BLaER1 (cell line): Measurements from ENCODE around the gene ANAPC16.

Experiments
- H3K27ac ChIP-seq: shearing (Covaris generic); formaldehyde crosslinking; 2 replicates; pipeline ENCODE4 v1.8.1; 2022
- H3K27me3 ChIP-seq: shearing (Covaris generic); formaldehyde crosslinking; 2 replicates; pipeline ENCODE4 v1.8.1; 2022
- H3K36me3 ChIP-seq: shearing (Covaris generic); formaldehyde crosslinking; 2 replicates; pipeline ENCODE4 v1.8.1; 2022
- H3K4me1 ChIP-seq: shearing (Covaris generic); formaldehyde crosslinking; 2 replicates; pipeline ENCODE4 v1.8.1; 2022
- H3K4me2 ChIP-seq: shearing (Covaris generic); formaldehyde crosslinking; 2 replicates; pipeline ENCODE4 v1.8.1; 2022
- H3K4me3 ChIP-seq: shearing (Covaris generic); formaldehyde crosslinking; 2 replicates; pipeline ENCODE4 v1.8.1; 2022
- H3K9ac ChIP-seq: shearing (Covaris generic); formaldehyde crosslinking; 2 replicates; pipeline ENCODE4 v1.8.1; 2022
- H3K9me3 ChIP-seq: shearing (Covaris generic); formaldehyde crosslinking; 2 replicates; pipeline ENCODE4 v1.8.1; 2022
- H4K20me1 ChIP-seq: shearing (Covaris generic); formaldehyde crosslinking; 2 replicates; pipeline ENCODE4 v1.8.1; 2022
- Cebpa-rat ChIP-seq: shearing (Covaris generic); IDR thresholded peaks from 2 replicates; pipeline ENCODE4 v1.8.1; 2022

Gene ANAPC16

GRCh38 chr10:72215611-72216549, at the start of gene ANAPC16, which contains the start of gene ASCC1:
ANAPC16 (plus strand) TSS chr10:72216012; CDS start chr10:72223915, 7,903 bp downstream.
ASCC1 (minus strand) TSS chr10:72216276; CDS start chr10:72213298, 2,978 bp downstream.
- peaks cover 34% of the 10 kb centered on the region for H3K36me3 ChIP-seq
- peak within 1 kb of the TSS; percentile 84 for H3K4me3 ChIP-seq
- no peak for TF ChIP-seq Cebpa-rat
- peaks cover 29% of the 10 kb centered on the region for H4K20me1 ChIP-seq
- H3K27ac ChIP-seq, result peak within 1 kb of the TSS; percentile 90
- peak within 1 kb of the TSS; percentile 84 for H3K9ac ChIP-seq
- no peaks in the 10 kb centered on the region for H3K9me3 ChIP-seq
- H3K4me1 ChIP-seq, result peaks cover 42% of the 10 kb centered on the region
- peak within 1 kb of the TSS; percentile 96 for H3K4me2 ChIP-seq
- H3K27me3 ChIP-seq, result no peaks in the 10 kb centered on the region

GRCh38 chr10:72167118-72167517, 48.7 kb upstream of the ANAPC16 start:
- no peaks in the 10 kb centered on the region for H3K9me3 ChIP-seq

GRCh38 chr10:72170263-72170662, 45.5 kb upstream of the ANAPC16 start:
- no peaks in the 10 kb centered on the region for H4K20me1 ChIP-seq
- peaks cover 24% of the 10 kb centered on the region; the same call in 1 of the 2 replicates for H3K36me3 ChIP-seq
- H3K4me1 ChIP-seq, result peaks cover 7% of the 10 kb centered on the region; the same call in 1 of the 2 replicates
- H3K9me3 ChIP-seq, result no peaks in the 10 kb centered on the region
- no peaks in the 10 kb centered on the region for H3K27me3 ChIP-seq
- no peak overlapping the region for H3K27ac ChIP-seq
- no peak overlapping the region for H3K9ac ChIP-seq
- no peak overlapping the region for H3K4me2 ChIP-seq
- no peak for TF ChIP-seq Cebpa-rat
- no peak overlapping the region for H3K4me3 ChIP-seq

More at GRCh38 chr10:72167118-72167517, 48.7 kb upstream of the ANAPC16 start:
- no peak overlapping the region for H3K4me2 ChIP-seq
- H3K4me3 ChIP-seq, result no peak overlapping the region
- H3K4me1 ChIP-seq, result no peaks in the 10 kb centered on the region
- TF ChIP-seq Cebpa-rat, result no peak
- peaks cover 28% of the 10 kb centered on the region; the same call in 1 of the 2 replicates for H3K36me3 ChIP-seq
- no peak overlapping the region for H3K27ac ChIP-seq
- no peaks in the 10 kb centered on the region for H4K20me1 ChIP-seq
- no peaks in the 10 kb centered on the region for H3K27me3 ChIP-seq
- no peak overlapping the region for H3K9ac ChIP-seq

- no peaks in the 10 kb centered on the region for H3K27me3 ChIP-seq
- no peaks in the 10 kb centered on the region for H4K20me1 ChIP-seq
- H3K36me3 ChIP-seq, result peaks cover 22% of the 10 kb centered on the region; the same call in 1 of the 2 replicates
- H3K27ac ChIP-seq, result no peak overlapping the region
- peaks cover 7% of the 10 kb centered on the region; the same call in 1 of the 2 replicates for H3K4me1 ChIP-seq
- H3K4me3 ChIP-seq, result no peak overlapping the region
- no peak overlapping the region for H3K4me2 ChIP-seq
- no peak overlapping the region for H3K9ac ChIP-seq
- no peak for TF ChIP-seq Cebpa-rat
- no peaks in the 10 kb centered on the region for H3K9me3 ChIP-seq
These were observed 45.1 kb upstream of the ANAPC16 start for GRCh38 chr10:72170733-72171132.

- no peak for TF ChIP-seq Cebpa-rat
- H3K9me3 ChIP-seq, result no peaks in the 10 kb centered on the region
- no peak overlapping the region for H3K27ac ChIP-seq
- no peaks in the 10 kb centered on the region for H4K20me1 ChIP-seq
- peaks cover 7% of the 10 kb centered on the region; the same call in 1 of the 2 replicates for H3K4me1 ChIP-seq
- H3K4me3 ChIP-seq, result no peak overlapping the region
- H3K9ac ChIP-seq, result no peak overlapping the region
- peaks cover 22% of the 10 kb centered on the region; the same call in 1 of the 2 replicates for H3K36me3 ChIP-seq
- H3K27me3 ChIP-seq, result no peaks in the 10 kb centered on the region
- no peak overlapping the region for H3K4me2 ChIP-seq
These were observed 44.6 kb upstream of the ANAPC16 start for GRCh38 chr10:72171175-72171630.

- peaks cover 28% of the 10 kb centered on the region; the same call in 1 of the 2 replicates for H3K36me3 ChIP-seq
- H4K20me1 ChIP-seq, result no peaks in the 10 kb centered on the region
- TF ChIP-seq Cebpa-rat, result no peak
- no peaks in the 10 kb centered on the region for H3K27me3 ChIP-seq
- no peak overlapping the region for H3K4me3 ChIP-seq
- no peak overlapping the region for H3K4me2 ChIP-seq
- H3K9me3 ChIP-seq, result no peaks in the 10 kb centered on the region
- H3K27ac ChIP-seq, result no peak overlapping the region
- H3K4me1 ChIP-seq, result peaks cover 7% of the 10 kb centered on the region; the same call in 1 of the 2 replicates
- H3K9ac ChIP-seq, result no peak overlapping the region
These were observed 42.6 kb upstream of the ANAPC16 start for GRCh38 chr10:72173262-72173618.

- Histone ChIP-seq H3K27ac (no peak overlapping the region), H3K36me3 (peaks cover 32% of the 10 kb centered on the region), H3K27me3 (no peaks in the 10 kb centered on the region), H3K4me1 (peaks cover 7% of the 10 kb centered on the region; the same call in 1 of the 2 replicates), H3K4me3 (no peak overlapping the region), H3K9ac (no peak overlapping the region), H4K20me1 (no peaks in the 10 kb centered on the region), H3K9me3 (no peaks in the 10 kb centered on the region), H3K4me2 (no peak overlapping the region)
- no peak for TF ChIP-seq Cebpa-rat
These were observed 42.1 kb upstream of the ANAPC16 start for GRCh38 chr10:72173619-72174296.

- H3K36me3 ChIP-seq, result peaks cover 34% of the 10 kb centered on the region
- peaks cover 7% of the 10 kb centered on the region; the same call in 1 of the 2 replicates for H3K4me1 ChIP-seq
- no peak overlapping the region for H3K9ac ChIP-seq
- no peak overlapping the region for H3K4me3 ChIP-seq
- H3K27ac ChIP-seq, result no peak overlapping the region
- H3K4me2 ChIP-seq, result no peak overlapping the region
- H3K9me3 ChIP-seq, result no peaks in the 10 kb centered on the region
- TF ChIP-seq Cebpa-rat, result no peak
- no peaks in the 10 kb centered on the region for H4K20me1 ChIP-seq
- H3K27me3 ChIP-seq, result no peaks in the 10 kb centered on the region
These were observed 41.5 kb upstream of the ANAPC16 start for GRCh38 chr10:72174297-72174662.

GRCh38 chr10:72175149-72175548, 40.7 kb upstream of the ANAPC16 start:
- Histone ChIP-seq H3K27ac (no peak overlapping the region), H3K27me3 (no peaks in the 10 kb centered on the region), H3K4me1 (peaks cover 7% of the 10 kb centered on the region; the same call in 1 of the 2 replicates), H3K9ac (no peak overlapping the region), H4K20me1 (no peaks in the 10 kb centered on the region), H3K4me3 (no peak overlapping the region), H3K4me2 (no peak overlapping the region), H3K36me3 (peaks cover 32% of the 10 kb centered on the region), H3K9me3 (no peaks in the 10 kb centered on the region)
- no peak for TF ChIP-seq Cebpa-rat
